ENCODE measurements around the gene TCF7L1. TPM values are rescaled to one million over a fixed set of nuclear protein-coding genes. Genes with fewer than 3 reads are reported as not detected.

The TCF7L1 gene
- polyA plus RNA-seq, 1 donor from 2014 or later, result not detected

DNA sequence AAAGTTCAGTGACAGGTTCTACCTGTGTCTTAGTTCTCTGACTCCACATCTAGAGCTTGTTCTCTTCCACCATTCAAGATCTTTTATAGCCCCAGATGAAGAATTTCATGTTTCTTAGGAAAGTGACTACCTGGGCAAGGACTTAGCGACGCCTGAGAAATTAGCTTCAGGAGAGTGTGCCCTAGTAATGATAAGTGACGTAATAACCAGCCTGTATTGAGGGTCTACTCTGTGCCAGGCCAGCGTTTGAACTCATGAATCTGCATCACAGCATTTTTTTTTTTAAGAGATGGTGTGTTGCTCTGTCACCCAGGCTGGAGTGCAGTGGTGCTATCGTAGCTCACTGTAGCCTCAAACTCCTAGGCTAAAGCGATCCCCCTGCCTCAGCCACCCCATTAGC lies 51.8 kb downstream of the TCF7L1 start:
- no peaks in the 10 kb centered on the region for H3K9me2 ChIP-seq (ENCODE audit: insufficient read depth, low read length)
- H3K4me3 ChIP-seq (ENCODE audit: low read length), result no peak overlapping the region
- H3K27me3 ChIP-seq (ENCODE audit: insufficient read depth, low read depth, low read length), result no peaks in the 10 kb centered on the region
- no peaks in the 10 kb centered on the region for H3K79me2 ChIP-seq (replicated peaks; ENCODE audit: insufficient read depth, low read length)
- no peak overlapping the region for H2AFZ ChIP-seq (ENCODE audit: low read depth, low read length)
- no peaks in the 10 kb centered on the region for H3K36me3 ChIP-seq (ENCODE audit: insufficient read depth, low read length)
- H3K27ac ChIP-seq (ENCODE audit: low read length), result no peak overlapping the region
- TF ChIP-seq TAF1 (IDR thresholded peaks at IDR 0.05; ENCODE audit: low read depth), result no peak
- TF ChIP-seq EP300 (conservative IDR thresholded peaks at IDR 0.05; ENCODE audit: poor library complexity, severe bottlenecking), result no peak
- no peak for TF ChIP-seq MXI1 (conservative IDR thresholded peaks at IDR 0.05; ENCODE audit: poor library complexity, severe bottlenecking)
- TF ChIP-seq SMC3 (conservative IDR thresholded peaks at IDR 0.05; ENCODE audit: poor library complexity), result no peak
- H3K4me2 ChIP-seq (ENCODE audit: low read length), result no peak overlapping the region
- no peak overlapping the region for H3K9ac ChIP-seq (ENCODE audit: low read length)
- H4K20me1 ChIP-seq (ENCODE audit: insufficient read depth), result no peaks in the 10 kb centered on the region
- H3K9me3 ChIP-seq (ENCODE audit: low read length), result no peaks in the 10 kb centered on the region
- no peaks in the 10 kb centered on the region for H3F3A ChIP-seq (ENCODE audit: insufficient read depth, low read length, poor library complexity, severe bottlenecking)

DNA sequence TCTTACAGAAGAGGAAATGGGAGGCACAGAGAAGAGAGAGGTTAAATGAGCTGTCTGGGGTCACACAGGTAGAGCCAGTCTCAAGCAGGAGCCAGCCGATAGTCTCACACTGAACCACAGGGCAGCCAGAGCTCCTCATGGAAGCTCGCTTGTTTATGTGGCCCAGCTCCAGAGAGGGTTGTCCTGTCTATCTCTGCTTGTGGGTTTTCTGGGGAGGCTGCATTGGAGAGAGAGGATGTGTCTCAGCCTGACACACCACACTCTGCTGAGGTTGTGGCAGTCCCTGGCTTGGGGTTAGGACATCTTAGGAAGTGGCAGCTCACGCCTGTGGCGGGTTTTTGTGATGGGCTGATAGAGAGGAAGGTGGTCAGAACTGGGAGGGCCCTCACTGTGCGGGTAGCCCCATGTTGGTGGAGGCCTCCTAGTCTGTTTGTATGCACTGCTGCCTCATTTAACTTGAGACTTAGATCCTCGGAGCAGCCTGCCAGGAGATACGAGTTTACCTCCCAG lies 52.3 kb downstream of the TCF7L1 start:
- Histone ChIP-seq H3K36me3 (ENCODE audit: insufficient read depth, low read length) (no peaks in the 10 kb centered on the region), H3K4me3 (ENCODE audit: low read length) (no peak overlapping the region), H3K27ac (ENCODE audit: low read length) (no peak overlapping the region), H3K9ac (ENCODE audit: low read length) (no peak overlapping the region), H2AFZ (ENCODE audit: low read depth, low read length) (no peak overlapping the region), H3K27me3 (ENCODE audit: insufficient read depth, low read depth, low read length) (no peaks in the 10 kb centered on the region), H3K79me2 (replicated peaks; ENCODE audit: insufficient read depth, low read length) (no peaks in the 10 kb centered on the region), H3K9me3 (ENCODE audit: low read length) (no peaks in the 10 kb centered on the region), H3K4me2 (ENCODE audit: low read length) (no peak overlapping the region), H3F3A (ENCODE audit: insufficient read depth, low read length, poor library complexity, severe bottlenecking) (no peaks in the 10 kb centered on the region), H3K9me2 (ENCODE audit: insufficient read depth, low read length) (no peaks in the 10 kb centered on the region), H4K20me1 (ENCODE audit: insufficient read depth) (no peaks in the 10 kb centered on the region)
- no peak for TF ChIP-seq SMC3 (conservative IDR thresholded peaks at IDR 0.05; ENCODE audit: poor library complexity)
- no peak for TF ChIP-seq CTCF (IDR thresholded peaks at IDR 0.05; ENCODE audit: poor library complexity, severe bottlenecking)
- TF ChIP-seq TAF1 (IDR thresholded peaks at IDR 0.05; ENCODE audit: low read depth), result no peak
- TF ChIP-seq RAD21 (conservative IDR thresholded peaks at IDR 0.05), result no peak
- TF ChIP-seq POLR2AphosphoS5 (IDR thresholded peaks at IDR 0.05), result no peak
- TF ChIP-seq EZH2 (IDR thresholded peaks at IDR 0.05; ENCODE audit: borderline replicate concordance, insufficient read depth, low read length, poor library complexity, severe bottlenecking), result no peak
- no peak for TF ChIP-seq REST (IDR thresholded peaks at IDR 0.05; ENCODE audit: borderline replicate concordance)
- no peak for TF ChIP-seq MXI1 (conservative IDR thresholded peaks at IDR 0.05; ENCODE audit: poor library complexity, severe bottlenecking)
- no peak for TF ChIP-seq EP300 (conservative IDR thresholded peaks at IDR 0.05; ENCODE audit: poor library complexity, severe bottlenecking)
